ENCODE measurements around the gene TMC6. TPM values are rescaled to one million over a fixed set of nuclear protein-coding genes. Genes with fewer than 3 reads are reported as not detected.
"Not testable (repeated sequence)": the region's sequence is repeated elsewhere in the genome, so short reads cannot be mapped to it uniquely, and the experiment has no call there.

The TMC6 gene
- total and polyA plus RNA-seq, 4 experiments from 2014 or later = 258 to 702 (median 498) TPM

- Mint-ChIP-seq H3K4me1 (peaks cover 26 to 69% (median 51%) of the 10 kb centered on the region in 4 donors), H3K4me3 (peak overlapping the region; percentile 84 to 92 (median 89)), H3K27ac (peak overlapping the region; percentile 77 to 96 (median 91)), H3K9me3 (no peaks in the 10 kb centered on the region), H3K36me3 (peaks cover 35 to 56% of the 10 kb centered on the region in 2 donors), H3K27me3 (no peaks in the 10 kb centered on the region)
- Histone ChIP-seq H3K27me3 (ENCODE audit: insufficient read depth, low read length) (no peaks in the 10 kb centered on the region), H3K36me3 (ENCODE audit: insufficient read depth, low read length) (peaks cover 70% of the 10 kb centered on the region), H3K4me1 (ENCODE audit: insufficient read depth, low read length) (peaks cover 91% of the 10 kb centered on the region), H3K9me3 (ENCODE audit: control insufficient read depth in 1 of 2, low read length in 2 of 2) (no peaks in the 10 kb centered on the region), H3K4me3 (ENCODE audit: low read length in 2 of 2) (peak overlapping the region; percentile 22 to 69), H3K27ac (ENCODE audit: low read depth, low read length) (peak overlapping the region; percentile 81)
- CTCF ChIA-PET (ENCODE audit: partially characterized antibody) = interaction anchor here (0.7 to 11.0 kb wide), 6 partner anchors 7 to 58 kb away, joined by 3 to 121 read pairs (median 5); partner anchors contain the start of gene TMC8
- POLR2A ChIA-PET (ENCODE audit: partially characterized antibody) = interaction anchor here (0.6 to 26.7 kb wide), 9 partner anchors 11 to 163 kb away, joined by 3 to 1172 read pairs (median 6); partner anchors contain the start of genes C17orf99, TMC6, TMC8 and TNRC6C
- peak; percentile 77 to 81 (median 78) for DNase-seq
- intact Hi-C loops (cut with micrococcal nuclease) = loop anchor here (1.0 kb wide), 2 partner anchors 8 to 13 kb away; no protein-coding TSS in a partner anchor
Observed at GRCh38 chr17:78120971-78121800, 7.4 kb downstream of the TMC6 start.

GRCh38 chr17:78120537-78120936 is 8.0 kb downstream of the TMC6 start:
- Histone ChIP-seq H3K36me3 (ENCODE audit: insufficient read depth, low read length) (peaks cover 63% of the 10 kb centered on the region), H3K9me3 (ENCODE audit: control insufficient read depth in 1 of 2, low read length in 2 of 2) (no peaks in the 10 kb centered on the region), H3K27me3 (ENCODE audit: insufficient read depth, low read length) (no peaks in the 10 kb centered on the region), H3K4me3 (ENCODE audit: low read length in 2 of 2) (peak overlapping the region in 1 of 2 donors; percentile 69), H3K27ac (ENCODE audit: low read depth, low read length) (peak overlapping the region; percentile 81), H3K4me1 (ENCODE audit: insufficient read depth, low read length) (peaks cover 85% of the 10 kb centered on the region)
- Mint-ChIP-seq H3K27ac (peak overlapping the region in 5 of 7 donors; percentile 25 to 96 (median 91)), H3K36me3 (peaks cover 35 to 54% of the 10 kb centered on the region in 2 donors), H3K4me3 (peak overlapping the region; percentile 63 to 92 (median 89)), H3K9me3 (no peaks in the 10 kb centered on the region), H3K4me1 (peaks cover 26 to 65% (median 47%) of the 10 kb centered on the region in 4 donors), H3K27me3 (no peaks in the 10 kb centered on the region)
- no peak for DNase-seq
- ChIA-PET POLR2A (ENCODE audit: partially characterized antibody) (interaction anchor here (1.0 to 26.7 kb wide), 8 partner anchors 10 to 131 kb away, joined by 3 to 1172 read pairs (median 6); partner anchors contain the start of genes C17orf99, TMC6 and TMC8), CTCF (ENCODE audit: partially characterized antibody) (interaction anchor here (1.3 to 11.0 kb wide), 4 partner anchors 10 to 56 kb away, joined by 4 to 121 read pairs (median 12); partner anchors contain the start of gene TMC8)
- intact Hi-C loops (cut with micrococcal nuclease) = no loop called here

- Histone ChIP-seq H3K36me3 (ENCODE audit: insufficient read depth, low read length) (peaks cover 60% of the 10 kb centered on the region), H3K9me3 (ENCODE audit: control insufficient read depth in 1 of 2, low read length in 2 of 2) (no peaks in the 10 kb centered on the region), H3K27me3 (ENCODE audit: insufficient read depth, low read length) (no peaks in the 10 kb centered on the region), H3K4me3 (ENCODE audit: low read length in 2 of 2) (no peak overlapping the region), H3K27ac (ENCODE audit: low read depth, low read length) (no peak overlapping the region), H3K4me1 (ENCODE audit: insufficient read depth, low read length) (peaks cover 84% of the 10 kb centered on the region)
- H3K9me3 Mint-ChIP-seq = no peaks in the 10 kb centered on the region
- ChIA-PET POLR2A (ENCODE audit: partially characterized antibody) (interaction anchor here (1.0 to 26.7 kb wide), 4 partner anchors 8 to 50 kb away, joined by 4 to 1172 read pairs (median 404); partner anchors contain the start of genes C17orf99, SYNGR2, TMC6 and TMC8), CTCF (ENCODE audit: partially characterized antibody) (interaction anchor here (1.4 to 11.0 kb wide), 4 partner anchors 12 to 57 kb away, joined by 3 to 121 read pairs (median 12); partner anchors contain the start of gene TMC8)
- H3K27me3 Mint-ChIP-seq = no peaks in the 10 kb centered on the region
- H3K36me3 Mint-ChIP-seq = peaks cover 39 to 56% of the 10 kb centered on the region in 2 donors
- H3K4me1 Mint-ChIP-seq = peaks cover 32 to 67% (median 49%) of the 10 kb centered on the region in 4 donors
- intact Hi-C loops (cut with micrococcal nuclease) = no loop called here
- no peak overlapping the region for H3K4me3 Mint-ChIP-seq
- DNase-seq = no peak
- no peak overlapping the region for H3K27ac Mint-ChIP-seq
Observed at GRCh38 chr17:78118801-78119241, 9.7 kb downstream of the TMC6 start.

- H3K27me3 Mint-ChIP-seq = no peaks in the 10 kb centered on the region
- intact Hi-C loops (cut with micrococcal nuclease) = no loop called here
Observed at GRCh38 chr17:78117027-78117981, 11.3 kb downstream of the TMC6 start.

GRCh38 chr17:78116411-78116810 is 12.1 kb downstream of the TMC6 start:
- H3K4me1 ChIP-seq (ENCODE audit: insufficient read depth, low read length) = peaks cover 76% of the 10 kb centered on the region

More at GRCh38 chr17:78117027-78117981, 11.3 kb downstream of the TMC6 start:
- no peak for DNase-seq
- peaks cover 84% of the 10 kb centered on the region for H3K4me1 ChIP-seq (ENCODE audit: insufficient read depth, low read length)
- peak overlapping the region in 5 of 7 donors; percentile 17 to 84 (median 56) for H3K27ac Mint-ChIP-seq
- H3K36me3 Mint-ChIP-seq = peaks cover 34 to 58% of the 10 kb centered on the region in 2 donors
- H3K27ac ChIP-seq (ENCODE audit: low read depth, low read length) = peak overlapping the region; percentile 24
- H3K4me3 Mint-ChIP-seq = peak overlapping the region in 4 of 8 donors; percentile 17 to 75 (median 43)
- H3K36me3 ChIP-seq (ENCODE audit: insufficient read depth, low read length) = peaks cover 62% of the 10 kb centered on the region
- CTCF ChIA-PET (ENCODE audit: partially characterized antibody) = interaction anchor here (1.3 to 11.0 kb wide), 3 partner anchors 8 to 19 kb away, joined by 3 to 121 read pairs (median 23); no protein-coding TSS in a partner anchor
- POLR2A ChIA-PET (ENCODE audit: partially characterized antibody) = interaction anchor here (1.6 to 14.3 kb wide), 3 partner anchors 15 to 59 kb away, joined by 5 to 1172 read pairs (median 805); partner anchors contain the start of genes C17orf99, TMC6 and TMC8
- peaks cover 31 to 67% (median 49%) of the 10 kb centered on the region in 4 donors for H3K4me1 Mint-ChIP-seq
- no peaks in the 10 kb centered on the region for H3K9me3 ChIP-seq (ENCODE audit: control insufficient read depth in 1 of 2, low read length in 2 of 2)
- no peak overlapping the region for H3K4me3 ChIP-seq (ENCODE audit: low read length in 2 of 2)
- no peaks in the 10 kb centered on the region for H3K9me3 Mint-ChIP-seq
- no peaks in the 10 kb centered on the region for H3K27me3 ChIP-seq (ENCODE audit: insufficient read depth, low read length)

GRCh38 chr17:78115803-78116202 is 12.8 kb downstream of the TMC6 start:
- H3K4me3 Mint-ChIP-seq; H3K9me3 ChIP-seq (ENCODE audit: control insufficient read depth in 1 of 2, low read length in 2 of 2); H3K9me3 Mint-ChIP-seq; DNase-seq; H3K27me3 ChIP-seq (ENCODE audit: insufficient read depth, low read length); H3K4me3 ChIP-seq (ENCODE audit: low read length in 2 of 2); H3K27ac ChIP-seq (ENCODE audit: low read depth, low read length); H3K27me3 Mint-ChIP-seq; H3K27ac Mint-ChIP-seq; intact Hi-C loops (cut with micrococcal nuclease): not testable (repeated sequence)
- CTCF ChIA-PET (ENCODE audit: partially characterized antibody) = interaction anchor here (0.7 to 4.5 kb wide), 6 partner anchors 9 to 650 kb away, joined by 3 to 30 read pairs (median 6); partner anchors contain the start of genes TMC6 and TMC8
- POLR2A ChIA-PET (ENCODE audit: partially characterized antibody) = interaction anchor here (1.6 to 13.2 kb wide), 2 partner anchors 16 to 61 kb away, joined by 5 to 805 read pairs; partner anchors contain the start of genes TMC6 and TMC8
- peaks cover 26 to 51% of the 10 kb centered on the region in 2 donors for H3K36me3 Mint-ChIP-seq
- peaks cover 28 to 55% (median 40%) of the 10 kb centered on the region in 4 donors for H3K4me1 Mint-ChIP-seq
- Histone ChIP-seq H3K36me3 (ENCODE audit: insufficient read depth, low read length) (peaks cover 69% of the 10 kb centered on the region), H3K4me1 (ENCODE audit: insufficient read depth, low read length) (peaks cover 70% of the 10 kb centered on the region)

More at GRCh38 chr17:78116411-78116810, 12.1 kb downstream of the TMC6 start:
- no peak for DNase-seq
- no peak overlapping the region for H3K27ac ChIP-seq (ENCODE audit: low read depth, low read length)
- intact Hi-C loops (cut with micrococcal nuclease) = no loop called here
- H3K27me3 Mint-ChIP-seq = no peaks in the 10 kb centered on the region
- POLR2A ChIA-PET (ENCODE audit: partially characterized antibody) = interaction anchor here (1.6 to 13.2 kb wide), 2 partner anchors 16 to 60 kb away, joined by 5 to 805 read pairs; partner anchors contain the start of genes TMC6 and TMC8
- H3K4me1 Mint-ChIP-seq = peaks cover 29 to 58% (median 41%) of the 10 kb centered on the region in 4 donors
- no peaks in the 10 kb centered on the region for H3K27me3 ChIP-seq (ENCODE audit: insufficient read depth, low read length)
- no peaks in the 10 kb centered on the region for H3K9me3 ChIP-seq (ENCODE audit: control insufficient read depth in 1 of 2, low read length in 2 of 2)
- no peak overlapping the region for H3K4me3 Mint-ChIP-seq
- H3K9me3 Mint-ChIP-seq = no peaks in the 10 kb centered on the region
- H3K36me3 Mint-ChIP-seq = peaks cover 32 to 49% of the 10 kb centered on the region in 2 donors
- peak overlapping the region in 1 of 7 donors; percentile 42 for H3K27ac Mint-ChIP-seq
- H3K4me3 ChIP-seq (ENCODE audit: low read length in 2 of 2) = no peak overlapping the region
- CTCF ChIA-PET (ENCODE audit: partially characterized antibody) = interaction anchor here (0.7 to 4.5 kb wide), 6 partner anchors 9 to 649 kb away, joined by 3 to 30 read pairs (median 6); partner anchors contain the start of genes TMC6 and TMC8
- H3K36me3 ChIP-seq (ENCODE audit: insufficient read depth, low read length) = peaks cover 69% of the 10 kb centered on the region
